ENCODE results near the gene VAC14. TPM values are rescaled to one million over a fixed set of nuclear protein-coding genes. Genes with fewer than 3 reads are reported as not detected.

VAC14 gene
- total RNA-seq, 1 experiment from 2014 or later = 49.9 TPM

DNA sequence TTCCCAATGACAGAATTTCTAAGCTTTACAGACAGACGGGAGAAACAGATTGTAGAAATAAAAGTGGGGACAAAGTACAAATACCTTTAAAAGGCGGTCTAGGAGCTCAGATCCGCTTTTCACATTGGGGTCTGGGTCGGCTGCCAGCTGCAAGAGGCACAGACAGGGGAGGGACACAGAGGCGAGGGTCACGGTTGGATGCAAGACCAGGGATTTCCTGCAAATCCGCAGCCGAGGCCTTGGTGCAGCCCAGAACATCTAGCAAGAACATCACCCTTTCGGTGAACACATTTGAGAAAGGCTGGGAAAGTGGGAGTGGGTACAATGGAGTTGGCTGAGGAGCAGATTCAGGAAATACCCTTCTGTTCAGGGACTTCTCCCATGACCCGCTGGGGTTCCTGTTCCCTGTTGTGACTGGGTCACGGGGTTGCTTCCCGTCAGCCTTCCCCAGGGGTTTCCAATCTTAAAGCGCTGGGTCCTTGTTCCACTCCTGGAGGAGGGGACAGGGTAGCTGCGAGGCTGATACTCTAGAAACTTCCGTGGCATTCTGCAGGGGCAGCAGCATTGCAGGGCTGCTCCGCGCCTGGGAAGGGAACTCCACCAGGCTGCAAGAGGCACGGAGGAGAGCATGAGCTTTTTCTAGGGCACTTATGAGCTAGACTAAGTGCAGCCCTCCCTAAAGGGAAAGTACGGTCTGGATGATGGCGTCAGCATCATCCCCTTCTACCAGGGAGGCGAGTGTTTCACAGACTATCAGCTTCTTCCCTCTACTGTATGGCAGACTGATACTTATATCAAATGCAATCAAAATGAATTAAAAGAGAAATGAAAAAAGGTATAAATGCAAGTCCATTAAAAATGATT lies 16.0 kb downstream of the VAC14 start:
- Mint-ChIP-seq H3K4me1 (peaks cover 0 to under 1% of the 10 kb centered on the region in 2 experiments; a peak in 3 of 4 replicates), H3K27ac (no peak overlapping the region; a peak in 1 of 7 replicates), H3K9me3 (no peaks in the 10 kb centered on the region; a peak in 2 of 5 replicates), H3K4me3 (no peak overlapping the region), H3K36me3 (ENCODE audit: insufficient read depth in 1 of 3, low read depth in 3 of 3) (peaks cover 43 to 64% (median 56%) of the 10 kb centered on the region in 3 experiments), H3K27me3 (ENCODE audit: low read depth) (no peaks in the 10 kb centered on the region)
- no peak overlapping the region for H3K4ac ChIP-seq (ENCODE audit: low read depth, low read length)
- DNase-seq = no peak
- no peak overlapping the region for H3K23ac ChIP-seq (ENCODE audit: insufficient read length, low read depth, low read length)
- no CpG with 5 or more reads among the region's 21 CpGs for WGBS (ENCODE audit: extremely low coverage, insufficient read length, low lambda C conversion rate)
- no peak overlapping the region for H2AFZ ChIP-seq (ENCODE audit: low read length)
- H2AK5ac ChIP-seq (ENCODE audit: insufficient read length, low read length) = no peak overlapping the region
- H4K8ac ChIP-seq (replicated peaks; ENCODE audit: insufficient read length, low read depth, low read length) = no peak overlapping the region
- no peaks in the 10 kb centered on the region for H3K23me2 ChIP-seq (ENCODE audit: insufficient read length, low read depth, low read length, poor library complexity, severe bottlenecking)
- TF ChIP-seq, protein P1, sequence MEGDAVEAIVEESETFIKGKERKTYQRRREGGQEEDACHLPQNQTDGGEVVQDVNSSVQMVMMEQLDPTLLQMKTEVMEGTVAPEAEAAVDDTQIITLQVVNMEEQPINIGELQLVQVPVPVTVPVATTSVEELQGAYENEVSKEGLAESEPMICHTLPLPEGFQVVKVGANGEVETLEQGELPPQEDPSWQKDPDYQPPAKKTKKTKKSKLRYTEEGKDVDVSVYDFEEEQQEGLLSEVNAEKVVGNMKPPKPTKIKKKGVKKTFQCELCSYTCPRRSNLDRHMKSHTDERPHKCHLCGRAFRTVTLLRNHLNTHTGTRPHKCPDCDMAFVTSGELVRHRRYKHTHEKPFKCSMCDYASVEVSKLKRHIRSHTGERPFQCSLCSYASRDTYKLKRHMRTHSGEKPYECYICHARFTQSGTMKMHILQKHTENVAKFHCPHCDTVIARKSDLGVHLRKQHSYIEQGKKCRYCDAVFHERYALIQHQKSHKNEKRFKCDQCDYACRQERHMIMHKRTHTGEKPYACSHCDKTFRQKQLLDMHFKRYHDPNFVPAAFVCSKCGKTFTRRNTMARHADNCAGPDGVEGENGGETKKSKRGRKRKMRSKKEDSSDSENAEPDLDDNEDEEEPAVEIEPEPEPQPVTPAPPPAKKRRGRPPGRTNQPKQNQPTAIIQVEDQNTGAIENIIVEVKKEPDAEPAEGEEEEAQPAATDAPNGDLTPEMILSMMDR (conservative IDR thresholded peaks at IDR 0.05) = no peak
- H3K27me3 ChIP-seq (ENCODE audit: insufficient read depth, low read length) = no peaks in the 10 kb centered on the region
- H2BK12ac ChIP-seq (ENCODE audit: insufficient read length, low read depth, low read length) = no peak overlapping the region
- H2BK5ac ChIP-seq (ENCODE audit: insufficient read length, low read length) = no peak overlapping the region
- H3T11ph ChIP-seq (ENCODE audit: low read length) = no peak overlapping the region
- no peak overlapping the region for H3K14ac ChIP-seq (ENCODE audit: insufficient read depth, low read length)
- no peaks in the 10 kb centered on the region for H3K79me1 ChIP-seq (ENCODE audit: insufficient read depth, low read depth, low read length, poor library complexity, severe bottlenecking)
- H3K79me2 ChIP-seq (ENCODE audit: insufficient read depth, low read length) = no peaks in the 10 kb centered on the region
- H2BK120ac ChIP-seq (ENCODE audit: low read depth, low read length, poor library complexity, severe bottlenecking) = no peak overlapping the region
- H3K4me2 ChIP-seq (ENCODE audit: insufficient read depth, insufficient read length, low read length) = no peak overlapping the region
- no peaks in the 10 kb centered on the region for H3K9me3 ChIP-seq (ENCODE audit: control insufficient read depth, low read depth, low read length)
- no peak overlapping the region for H4K91ac ChIP-seq (ENCODE audit: insufficient read length, low read depth, low read length)
- no peak overlapping the region for H4K5ac ChIP-seq (ENCODE audit: insufficient read length, low read depth, low read length)
- no peak overlapping the region for H3K27ac ChIP-seq (ENCODE audit: insufficient read length, low read depth, low read length)
- no peak overlapping the region for H3K9ac ChIP-seq (ENCODE audit: extremely low read depth, insufficient read length, low read length)
- no peak overlapping the region for H3K56ac ChIP-seq (ENCODE audit: insufficient read length, low read depth, low read length)
- H2BK20ac ChIP-seq (ENCODE audit: low read depth, low read length, poor library complexity, severe bottlenecking) = no peak overlapping the region
- no peak overlapping the region for H3K18ac ChIP-seq (ENCODE audit: insufficient read length, low read depth, low read length)
- H3K4me1 ChIP-seq (ENCODE audit: insufficient read depth, low read length) = no peaks in the 10 kb centered on the region
- peaks cover 2% of the 10 kb centered on the region for H4K20me1 ChIP-seq (ENCODE audit: control insufficient read depth, insufficient read depth, insufficient read length)
- no peak overlapping the region for H2BK15ac ChIP-seq (ENCODE audit: low read depth, low read length)
